Fibroblast of villous mesenchyme (primary cell): ENCODE data around the gene NRXN3. TPM values are rescaled to one million over a fixed set of nuclear protein-coding genes. Genes with fewer than 3 reads are reported as not detected.

Source experiments
- DNase-seq: peaks from one replicate; pipeline ENCODE4 v3.0.0-alpha.2; 2010; ENCODE audit warnings: low read depth
- H3K4me3 ChIP-seq: 2 replicates; pipeline ENCODE4 v1.5.1; 2011; ENCODE audit warnings: low read depth, mild to moderate bottlenecking, low read length
- total RNA-seq: library from RNA; depleted of rRNA; stranded (reverse); fragments of >200 nt; gene quantifications from 2 replicates; pipeline ENCODE4 v1.2.3, GENCODE V29; 2012
- TF ChIP-seq, protein P1 (sequence below): IDR thresholded peaks from 2 replicates; pipeline ENCODE4 v1.5.1; 2012; ENCODE audit warnings: low read depth, mild to moderate bottlenecking, low read length; ENCODE audit not compliant: insufficient read depth

The NRXN3 gene
- total RNA-seq, 1 donor, result 7.3 TPM

DNA sequence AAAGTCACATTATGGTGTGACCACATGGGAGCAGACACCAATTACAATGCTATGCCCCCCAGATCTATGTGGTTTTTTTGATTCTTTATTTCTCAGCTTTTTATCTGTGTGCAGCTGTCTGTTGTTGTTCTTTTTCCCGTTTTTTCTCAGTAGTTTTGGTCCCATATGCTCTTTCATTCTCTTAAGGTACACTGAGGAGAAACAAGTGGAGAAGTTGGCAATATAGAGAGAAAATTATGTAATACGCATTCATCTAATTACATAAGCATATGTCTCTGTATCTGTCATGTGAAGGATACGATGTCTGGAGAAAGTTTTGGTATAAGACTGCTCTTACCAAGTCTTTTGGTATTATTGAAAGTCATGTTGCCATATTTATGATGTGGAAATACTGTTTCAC is 819.0 kb downstream of the NRXN3 start:
- TF ChIP-seq, protein P1, sequence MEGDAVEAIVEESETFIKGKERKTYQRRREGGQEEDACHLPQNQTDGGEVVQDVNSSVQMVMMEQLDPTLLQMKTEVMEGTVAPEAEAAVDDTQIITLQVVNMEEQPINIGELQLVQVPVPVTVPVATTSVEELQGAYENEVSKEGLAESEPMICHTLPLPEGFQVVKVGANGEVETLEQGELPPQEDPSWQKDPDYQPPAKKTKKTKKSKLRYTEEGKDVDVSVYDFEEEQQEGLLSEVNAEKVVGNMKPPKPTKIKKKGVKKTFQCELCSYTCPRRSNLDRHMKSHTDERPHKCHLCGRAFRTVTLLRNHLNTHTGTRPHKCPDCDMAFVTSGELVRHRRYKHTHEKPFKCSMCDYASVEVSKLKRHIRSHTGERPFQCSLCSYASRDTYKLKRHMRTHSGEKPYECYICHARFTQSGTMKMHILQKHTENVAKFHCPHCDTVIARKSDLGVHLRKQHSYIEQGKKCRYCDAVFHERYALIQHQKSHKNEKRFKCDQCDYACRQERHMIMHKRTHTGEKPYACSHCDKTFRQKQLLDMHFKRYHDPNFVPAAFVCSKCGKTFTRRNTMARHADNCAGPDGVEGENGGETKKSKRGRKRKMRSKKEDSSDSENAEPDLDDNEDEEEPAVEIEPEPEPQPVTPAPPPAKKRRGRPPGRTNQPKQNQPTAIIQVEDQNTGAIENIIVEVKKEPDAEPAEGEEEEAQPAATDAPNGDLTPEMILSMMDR, result no peak
- no peak for DNase-seq
- H3K4me3 ChIP-seq, result no peak overlapping the region

DNA sequence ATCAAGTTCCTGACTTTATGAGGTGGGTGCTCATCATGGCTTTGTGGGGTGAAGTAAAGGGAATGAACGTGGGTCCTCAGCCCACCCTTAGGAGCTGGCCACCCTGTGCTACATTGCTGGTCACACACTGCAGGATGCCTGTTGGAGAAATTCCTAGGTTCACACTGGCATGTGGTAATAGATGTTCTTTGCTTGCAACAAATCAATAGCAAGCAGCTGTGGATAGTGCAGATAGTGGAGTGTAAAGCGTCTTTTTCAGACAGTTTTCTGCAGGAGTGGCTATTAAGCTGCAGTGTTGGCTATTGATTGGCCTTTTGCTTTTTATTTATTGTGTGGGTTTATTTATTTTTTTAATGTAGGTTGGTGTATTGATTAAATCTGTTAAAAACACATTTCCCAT is 822.7 kb downstream of the NRXN3 start:
- TF ChIP-seq, protein P1, result no peak
- no peak overlapping the region for H3K4me3 ChIP-seq
- DNase-seq, result no peak

DNA sequence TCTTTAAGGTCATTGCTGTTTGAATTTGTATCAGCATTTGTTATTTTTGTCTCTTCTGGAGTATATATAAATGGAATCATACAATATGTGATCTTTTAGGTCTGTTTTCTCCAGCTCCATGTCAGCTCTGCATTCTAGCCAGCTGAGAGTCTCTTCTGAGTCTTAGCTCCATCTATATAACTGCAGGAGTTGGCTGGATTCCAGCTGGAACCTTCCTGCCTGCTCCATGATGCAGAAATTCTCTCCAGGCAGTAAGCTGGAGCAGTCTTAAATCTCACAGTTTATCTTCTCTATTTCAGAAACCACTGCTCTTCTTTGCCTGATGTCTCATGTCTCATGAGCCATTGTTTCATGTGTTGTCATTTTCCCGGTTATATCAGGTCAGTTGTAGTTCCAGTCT is 827.6 kb downstream of the NRXN3 start:
- DNase-seq, result peak; percentile 12
- TF ChIP-seq, protein P1, result no peak
- no peak overlapping the region for H3K4me3 ChIP-seq

DNA sequence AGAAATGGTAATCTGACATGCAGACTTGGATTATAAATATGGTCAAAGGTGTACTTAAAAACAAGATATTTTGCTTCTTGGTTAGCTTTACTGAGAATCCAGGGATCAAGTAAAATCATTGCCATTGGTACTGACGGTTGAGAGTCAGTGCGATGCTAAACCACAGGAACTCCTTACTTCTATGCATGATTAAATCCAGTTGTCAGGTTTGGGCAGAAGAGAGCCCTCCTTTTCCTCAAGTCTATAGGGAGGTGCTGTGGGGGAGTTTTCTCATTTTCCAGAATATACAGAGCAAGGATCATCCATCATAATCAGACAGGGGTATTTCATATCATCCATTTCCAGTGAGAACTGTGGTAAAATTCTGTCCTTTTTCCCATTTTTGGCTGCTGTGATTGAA is 839.1 kb downstream of the NRXN3 start:
- no peak overlapping the region for H3K4me3 ChIP-seq
- TF ChIP-seq, protein P1, result no peak
- no peak for DNase-seq

DNA sequence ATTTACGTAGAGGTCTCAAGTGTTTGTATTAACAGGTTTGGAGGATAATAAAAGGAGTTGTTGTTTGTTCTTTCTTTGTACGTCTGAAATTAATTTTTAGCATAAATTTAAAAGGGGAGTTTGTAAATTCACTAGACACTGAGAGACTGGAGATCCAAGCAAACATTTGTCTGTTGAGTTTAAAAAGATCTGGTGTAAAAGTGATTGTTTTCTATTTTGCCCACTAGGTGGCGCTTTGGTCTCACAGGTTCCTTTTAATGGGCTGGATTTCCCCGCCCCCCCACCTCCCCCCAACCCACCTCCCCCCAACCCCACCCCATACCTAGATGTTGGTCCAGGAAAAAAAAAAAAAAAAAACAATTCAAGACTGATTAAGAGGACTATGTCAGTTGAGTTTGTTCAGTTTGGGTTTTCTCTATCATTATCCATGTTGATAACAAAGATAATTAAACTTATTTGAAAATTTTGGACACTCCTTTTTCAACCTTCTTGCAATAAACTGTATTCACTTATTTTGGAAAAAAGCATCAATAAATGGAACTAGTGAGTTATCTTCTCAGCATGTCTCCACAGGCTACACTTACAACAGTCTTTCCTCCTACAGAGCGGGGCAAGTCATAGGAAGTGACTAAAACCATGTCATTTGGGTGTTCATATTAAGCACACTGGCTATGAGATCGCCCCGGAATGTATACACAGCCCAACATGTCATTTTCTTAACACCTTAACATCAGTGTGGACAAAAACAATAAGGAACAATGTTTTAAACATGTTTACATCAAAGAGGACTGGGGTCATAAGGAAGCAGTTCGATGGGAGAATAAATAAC is 841.1 kb downstream of the NRXN3 start:
- DNase-seq, result peak; percentile 52
- TF ChIP-seq, protein P1, result peak; percentile 43
- no peak overlapping the region for H3K4me3 ChIP-seq

DNA sequence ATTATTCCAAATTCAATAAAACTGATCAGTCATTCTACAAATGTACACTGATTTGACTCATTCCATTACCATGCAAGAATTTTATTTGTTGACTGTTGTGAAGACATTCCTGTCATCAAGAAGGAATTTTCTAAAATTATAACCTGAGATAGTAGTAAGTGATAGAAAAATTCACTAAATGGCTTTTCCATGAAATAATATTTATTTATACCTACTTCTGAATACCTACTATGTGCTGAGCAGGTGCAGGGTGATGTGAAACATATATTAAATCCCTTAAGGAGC is 841.7 kb downstream of the NRXN3 start:
- no peak for DNase-seq
- H3K4me3 ChIP-seq, result no peak overlapping the region
- TF ChIP-seq, protein P1, result no peak
